Measurements from ENCODE around the gene AJM1.
A peak's percentile ranks its signal among the peaks of the same experiment; 100 is the strongest.
"Not testable (repeated sequence)": the region's sequence is repeated elsewhere in the genome, so short reads cannot be mapped to it uniquely, and the experiment has no call there.

AJM1 gene

DNA sequence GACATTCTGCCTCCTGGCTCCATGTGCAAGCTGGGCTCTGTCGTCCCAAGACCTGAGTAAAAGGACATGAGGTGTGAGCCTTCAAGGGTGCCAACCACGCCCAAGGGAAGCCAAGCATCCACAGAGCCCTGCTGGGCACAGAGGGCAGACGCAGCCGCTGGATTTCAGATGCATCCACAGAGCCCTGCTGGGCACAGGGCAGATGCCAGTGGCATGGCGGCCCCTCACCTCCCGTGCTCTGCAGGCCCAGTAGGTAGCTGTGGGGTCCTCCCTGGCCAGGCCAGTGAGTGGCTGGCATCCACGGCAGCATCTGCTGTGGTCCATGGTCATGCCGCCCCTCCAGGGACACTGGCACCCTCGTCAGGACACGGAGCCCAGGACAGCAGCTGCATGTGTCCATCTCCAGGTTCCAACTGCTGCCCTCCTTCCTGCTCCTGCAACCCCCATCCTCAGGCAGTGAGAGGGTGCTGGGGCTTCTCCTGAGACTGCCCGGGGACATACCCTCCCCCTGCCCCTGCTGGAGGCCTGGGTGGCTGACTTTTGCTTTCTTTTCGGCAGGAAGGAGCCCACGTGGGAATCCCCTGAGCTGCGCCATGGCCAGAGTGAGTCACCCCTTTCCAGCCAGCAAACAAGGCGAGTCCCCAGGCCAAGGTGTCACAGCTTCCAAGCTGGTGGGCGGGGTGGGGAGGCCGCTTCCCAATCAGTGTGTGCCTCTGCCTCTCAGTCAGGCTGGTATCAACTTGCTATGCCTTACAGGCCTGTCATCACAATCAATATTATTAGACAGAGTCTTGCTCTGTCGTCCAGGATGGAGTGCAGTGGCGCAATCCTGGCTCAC is 40.0 kb downstream of the AJM1 start:
- DNase-seq = peak; percentile 93

DNA sequence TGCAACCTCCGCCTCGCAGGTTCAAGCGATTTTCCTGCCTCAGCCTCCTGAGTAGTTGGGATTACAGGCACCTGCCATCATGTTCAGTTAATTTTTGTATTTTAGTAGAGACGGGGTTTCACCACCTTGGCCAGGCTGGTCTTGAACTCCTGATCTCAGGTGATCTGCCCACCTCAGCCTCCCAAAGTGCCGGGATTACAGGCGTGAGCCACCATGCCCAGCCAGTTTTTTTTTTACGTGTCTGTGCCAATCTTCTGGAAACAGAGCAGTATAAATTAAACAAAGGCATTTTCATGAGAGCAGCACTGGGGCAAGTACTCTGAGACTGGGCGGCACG is 40.6 kb downstream of the AJM1 start:
- not testable (repeated sequence) for DNase-seq

DNA sequence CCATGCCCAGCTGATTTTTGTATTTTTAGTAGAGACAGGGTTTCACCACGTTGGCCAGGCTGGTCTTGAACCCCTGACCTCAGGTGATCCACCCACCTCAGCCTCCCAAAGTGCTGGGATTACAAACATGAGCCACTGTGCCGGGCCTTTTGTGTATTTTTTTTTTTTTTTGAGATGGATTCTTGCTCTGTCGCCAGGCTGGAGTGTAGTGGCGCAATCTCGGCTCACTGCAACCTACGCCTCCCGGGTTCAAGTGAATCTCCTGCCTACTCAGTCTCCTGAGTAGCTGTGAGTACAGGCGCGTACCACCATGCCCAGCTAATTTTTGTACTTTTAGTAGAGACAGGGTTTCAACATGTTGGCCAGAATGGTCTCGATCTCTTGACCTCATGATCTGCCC is 41.4 kb downstream of the AJM1 start:
- not testable (repeated sequence) for DNase-seq

DNA sequence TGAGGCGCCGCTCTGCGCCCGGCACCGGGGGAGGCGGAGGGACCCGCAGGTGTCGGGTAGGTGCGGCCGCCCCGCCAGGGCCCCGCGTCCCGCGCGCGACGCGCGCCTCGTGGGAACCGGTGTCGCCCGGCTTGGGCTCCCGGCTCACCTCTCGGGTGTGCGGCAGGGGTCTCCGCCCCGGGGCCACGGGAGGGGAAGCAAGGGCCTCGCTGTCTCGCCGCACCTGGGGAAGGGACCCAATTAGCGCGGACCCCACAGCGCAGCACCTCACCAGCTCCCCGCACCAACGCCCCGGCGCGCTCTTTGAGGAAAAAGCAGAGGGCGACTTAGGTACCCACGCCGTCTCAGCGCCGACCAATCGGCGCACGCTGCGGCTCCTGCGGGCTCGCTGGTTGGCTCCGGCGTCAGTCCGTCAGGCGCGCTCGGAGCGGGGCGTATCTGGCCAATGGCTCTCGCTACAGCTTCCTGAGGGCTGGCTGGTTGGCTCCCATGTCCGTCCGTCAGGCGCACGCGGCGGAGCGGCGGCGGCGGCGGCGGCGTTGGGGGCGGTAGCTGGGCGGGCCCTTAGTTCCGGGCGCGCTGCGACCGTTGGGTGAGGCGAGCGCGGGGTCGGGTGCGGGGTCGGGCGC is 43.8 kb downstream of the AJM1 start, which contains the start of gene TRAF2:
Gene TRAF2 (plus strand): TSS at position 567 of the 629 bp plus-strand sequence. CDS start 12,225 bp downstream, outside the sequence.
- DNase-seq = peak; percentile 97

DNA sequence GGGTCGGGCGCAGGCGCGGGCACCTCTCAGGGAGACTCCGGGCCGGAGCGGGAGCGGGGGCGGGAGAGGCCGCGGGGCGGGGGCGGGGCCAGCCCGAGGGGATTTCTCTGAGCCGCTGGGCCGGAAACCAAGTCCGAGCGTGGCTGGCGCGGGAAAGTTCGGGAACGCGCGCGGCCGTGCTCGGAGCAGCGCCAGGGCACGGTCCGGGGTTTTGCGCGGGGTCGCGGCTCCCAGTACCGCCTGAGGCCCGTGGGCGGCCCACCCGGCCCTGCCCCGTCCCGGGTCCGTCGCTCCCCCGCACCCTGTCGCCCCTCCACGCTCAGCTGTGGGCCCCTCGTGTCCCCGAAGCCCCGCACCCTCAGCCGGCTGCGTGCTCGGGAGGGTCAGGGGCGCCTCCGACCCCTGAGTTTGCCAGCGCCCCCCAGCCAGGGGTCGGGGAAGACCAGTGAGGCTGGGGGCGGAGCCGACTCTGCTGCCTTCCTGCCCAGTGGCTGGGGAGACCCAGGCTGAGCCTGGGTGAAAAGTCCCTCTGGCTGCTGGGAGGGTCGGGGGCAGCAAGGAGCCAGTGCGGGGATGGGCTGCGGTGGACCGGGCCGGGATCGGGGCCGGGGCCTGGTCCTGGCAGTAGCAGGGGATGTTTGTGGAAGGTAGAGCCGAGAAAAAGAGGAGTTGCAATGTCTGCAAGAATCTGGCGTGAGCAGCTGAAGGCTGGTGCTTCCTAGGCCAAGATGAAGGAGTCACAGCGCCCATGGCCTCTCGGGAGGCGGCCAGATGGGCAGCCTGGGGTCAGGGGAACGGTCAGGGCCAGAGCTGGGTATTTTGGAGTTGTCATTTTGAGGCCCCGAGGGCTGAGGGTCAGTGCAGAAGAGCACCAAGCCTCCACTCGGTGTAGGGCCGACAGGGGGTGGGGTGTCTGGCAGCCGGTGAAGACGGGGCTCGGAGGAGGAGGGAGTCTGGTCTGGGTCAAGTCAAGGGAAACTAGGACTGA is 44.6 kb downstream of the AJM1 start:
- peak; percentile 59 for DNase-seq

DNA sequence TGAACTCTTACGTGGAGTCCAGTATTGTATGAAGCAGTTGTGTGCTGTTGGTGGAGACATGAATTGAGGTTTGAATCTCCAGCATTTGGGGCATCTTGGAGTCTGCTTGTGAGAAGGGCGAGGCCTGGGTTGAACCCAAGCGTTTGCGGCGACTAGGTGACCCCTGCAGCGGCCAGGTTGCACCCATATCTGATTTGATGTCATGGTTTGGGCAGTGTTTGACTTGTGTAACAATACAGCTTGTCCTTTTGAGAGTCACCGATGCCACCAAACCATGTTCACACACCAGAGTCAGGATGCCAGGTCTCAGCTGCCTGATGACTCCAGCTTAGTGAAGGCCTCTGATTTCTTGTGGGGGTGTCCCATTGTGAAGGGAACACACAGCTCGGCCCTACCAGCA is 46.2 kb downstream of the AJM1 start:
- no peak for DNase-seq

DNA sequence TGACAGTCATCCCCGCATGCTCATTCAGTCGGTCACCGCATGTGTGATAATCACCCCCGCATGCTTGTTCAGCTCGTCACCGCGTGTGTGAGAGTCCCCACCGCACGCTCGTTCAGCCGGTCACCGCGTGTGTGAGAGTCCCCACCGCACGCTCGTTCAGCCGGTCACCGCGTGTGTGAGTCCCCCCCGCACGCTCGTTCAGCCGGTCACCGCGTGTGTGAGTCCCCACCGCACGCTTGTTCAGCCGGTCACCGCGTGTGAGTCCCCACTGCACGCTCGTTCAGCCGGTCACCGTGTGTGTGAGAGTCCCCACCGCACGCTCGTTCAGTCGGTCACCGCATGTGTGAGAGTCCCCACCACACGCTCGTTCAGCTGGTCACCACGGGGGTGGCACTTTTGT is 47.6 kb downstream of the AJM1 start:
- DNase-seq = no peak

DNA sequence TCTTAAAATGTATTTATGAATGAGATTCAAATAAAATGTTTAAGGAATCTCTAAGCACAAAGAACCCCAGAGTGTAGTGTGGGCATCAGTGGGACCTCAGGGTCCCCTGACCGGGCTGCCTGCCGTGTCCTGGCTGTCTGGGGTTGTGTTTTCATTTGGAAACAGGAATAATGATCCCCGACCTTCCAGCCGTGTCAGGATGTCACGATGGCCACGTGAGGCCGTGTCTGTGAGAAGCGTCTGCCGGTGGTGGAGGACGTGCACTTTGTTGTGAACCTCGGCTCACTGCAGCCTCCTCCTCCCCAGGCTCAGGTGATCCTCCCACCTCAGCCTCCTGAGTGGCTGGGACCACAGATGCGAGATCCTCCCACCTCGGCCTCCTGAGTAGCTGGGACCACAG is 48.4 kb downstream of the AJM1 start:
- no peak for DNase-seq

Data from stimulated activated CD8-positive, alpha-beta memory T cell treated with anti-CD3 and anti-CD28 coated beads, Interleukin-4, amount 100 ng/mL, for 48 hours (primary cell).